ENCODE data around the gene PLXNA2. TPM values are rescaled to one million over a fixed set of nuclear protein-coding genes. Genes with fewer than 3 reads are reported as not detected.

Gene PLXNA2
- total RNA-seq, 1 experiment from 2014 or later = 0.06 TPM

GRCh38 chr1:208265525-208265924 lies 21.3 kb upstream of the PLXNA2 start:
- CTCF ChIA-PET = no interaction called here
- DNase-seq (ENCODE audit: low spot score) = no peak
- intact Hi-C loops (cut with micrococcal nuclease; ENCODE audit: unreplicated experiment) = no loop called here
- Histone ChIP-seq H3K27ac (ENCODE audit: low read depth, low read length, poor library complexity, severe bottlenecking) (no peak overlapping the region), H3K9me3 (ENCODE audit: low read depth, low read length, poor library complexity, severe bottlenecking) (no peaks in the 10 kb centered on the region), H3K4me3 (ENCODE audit: low read depth, low read length, poor library complexity, severe bottlenecking) (no peak overlapping the region), H3K36me3 (ENCODE audit: insufficient read depth, low read length, poor library complexity, severe bottlenecking) (no peaks in the 10 kb centered on the region), H3K4me1 (ENCODE audit: insufficient read depth, low read length, poor library complexity, severe bottlenecking) (no peaks in the 10 kb centered on the region), H3K27me3 (replicated peaks; ENCODE audit: insufficient read depth, low read depth, low read length, poor library complexity) (peaks cover 47% of the 10 kb centered on the region)
- TF ChIP-seq CTCF (conservative IDR thresholded peaks at IDR 0.05; ENCODE audit: low read depth, low read length) = no peak
- no peak for TF ChIP-seq EZH2 (IDR thresholded peaks at IDR 0.05; ENCODE audit: borderline replicate concordance, low read depth, low read length, poor library complexity, severe bottlenecking)
- POLR2A ChIA-PET (ENCODE audit: low non-redundant PET) = no interaction called here
- BruUV-seq (replicated peaks) = no TSS peak

- ChIA-PET POLR2A (ENCODE audit: low non-redundant PET) (no interaction called here), CTCF (no interaction called here)
- no peak for DNase-seq (ENCODE audit: low spot score)
- TF ChIP-seq CTCF (conservative IDR thresholded peaks at IDR 0.05; ENCODE audit: low read depth, low read length) (no peak), EZH2 (IDR thresholded peaks at IDR 0.05; ENCODE audit: borderline replicate concordance, low read depth, low read length, poor library complexity, severe bottlenecking) (no peak)
- no peaks in the 10 kb centered on the region for H3K9me3 ChIP-seq (ENCODE audit: low read depth, low read length, poor library complexity, severe bottlenecking)
- peaks cover 43% of the 10 kb centered on the region for H3K27me3 ChIP-seq (replicated peaks; ENCODE audit: insufficient read depth, low read depth, low read length, poor library complexity)
- no peak overlapping the region for H3K4me3 ChIP-seq (ENCODE audit: low read depth, low read length, poor library complexity, severe bottlenecking)
- no TSS peak for BruUV-seq (replicated peaks)
- H3K27ac ChIP-seq (ENCODE audit: low read depth, low read length, poor library complexity, severe bottlenecking) = no peak overlapping the region
- no peaks in the 10 kb centered on the region for H3K36me3 ChIP-seq (ENCODE audit: insufficient read depth, low read length, poor library complexity, severe bottlenecking)
- H3K4me1 ChIP-seq (ENCODE audit: insufficient read depth, low read length, poor library complexity, severe bottlenecking) = no peaks in the 10 kb centered on the region
- intact Hi-C loops (cut with micrococcal nuclease; ENCODE audit: unreplicated experiment) = no loop called here
Observed at GRCh38 chr1:208265122-208265469, 20.9 kb upstream of the PLXNA2 start.

- Histone ChIP-seq H3K4me1 (ENCODE audit: insufficient read depth, low read length, poor library complexity, severe bottlenecking) (no peaks in the 10 kb centered on the region), H3K36me3 (ENCODE audit: insufficient read depth, low read length, poor library complexity, severe bottlenecking) (no peaks in the 10 kb centered on the region), H3K27me3 (replicated peaks; ENCODE audit: insufficient read depth, low read depth, low read length, poor library complexity) (peaks cover 38% of the 10 kb centered on the region), H3K9me3 (ENCODE audit: low read depth, low read length, poor library complexity, severe bottlenecking) (no peaks in the 10 kb centered on the region), H3K27ac (ENCODE audit: low read depth, low read length, poor library complexity, severe bottlenecking) (no peak overlapping the region), H3K4me3 (ENCODE audit: low read depth, low read length, poor library complexity, severe bottlenecking) (no peak overlapping the region)
- ChIA-PET CTCF (no interaction called here), POLR2A (ENCODE audit: low non-redundant PET) (no interaction called here)
- intact Hi-C loops (cut with micrococcal nuclease; ENCODE audit: unreplicated experiment) = no loop called here
- DNase-seq (ENCODE audit: low spot score) = no peak
- BruUV-seq (replicated peaks) = no TSS peak
- TF ChIP-seq EZH2 (IDR thresholded peaks at IDR 0.05; ENCODE audit: borderline replicate concordance, low read depth, low read length, poor library complexity, severe bottlenecking) = no peak
- no peak for TF ChIP-seq CTCF (conservative IDR thresholded peaks at IDR 0.05; ENCODE audit: low read depth, low read length)
Observed at GRCh38 chr1:208264469-208265121, 20.4 kb upstream of the PLXNA2 start.
